ENCODE data around the gene ZBTB7C.

ZBTB7C gene

GRCh38 chr18:48050176-48050575 lies 359.0 kb downstream of the ZBTB7C start:
- H3K4me3 Mint-ChIP-seq: no peak overlapping the region
- H3K4me1 Mint-ChIP-seq: no peaks in the 10 kb centered on the region
- H3K27ac Mint-ChIP-seq: no peak overlapping the region
- no peaks in the 10 kb centered on the region for H3K36me3 Mint-ChIP-seq
- H3K27me3 Mint-ChIP-seq: peaks cover 47 to 54% of the 10 kb centered on the region in 2 donors
- DNase-seq (no peak), ATAC-seq (replicated peaks) (no peak)
- H3K9me3 Mint-ChIP-seq: peaks cover 4 to 5% of the 10 kb centered on the region in 2 donors

- Mint-ChIP-seq H3K36me3 (no peaks in the 10 kb centered on the region), H3K9me3 (peaks cover 4 to 5% of the 10 kb centered on the region in 2 donors), H3K4me3 (no peak overlapping the region), H3K27me3 (peaks cover 43 to 50% of the 10 kb centered on the region in 2 donors), H3K27ac (no peak overlapping the region), H3K4me1 (no peaks in the 10 kb centered on the region)
- no peak for DNase-seq
- ATAC-seq (replicated peaks): no peak
These were observed 359.4 kb downstream of the ZBTB7C start for GRCh38 chr18:48049757-48050156.

- Mint-ChIP-seq H3K36me3 (no peaks in the 10 kb centered on the region), H3K4me1 (no peaks in the 10 kb centered on the region), H3K27ac (no peak overlapping the region), H3K27me3 (peaks cover 30 to 36% of the 10 kb centered on the region in 2 donors), H3K4me3 (no peak overlapping the region), H3K9me3 (peaks cover 5 to 6% of the 10 kb centered on the region in 2 donors)
- ATAC-seq (replicated peaks) (no peak), DNase-seq (no peak)
These were observed 360.9 kb downstream of the ZBTB7C start for GRCh38 chr18:48048251-48048650.

GRCh38 chr18:48046843-48047242 lies 362.3 kb downstream of the ZBTB7C start:
- Mint-ChIP-seq H3K4me3 (no peak overlapping the region), H3K36me3 (no peaks in the 10 kb centered on the region), H3K9me3 (peaks cover 5 to 10% of the 10 kb centered on the region in 2 donors), H3K4me1 (no peaks in the 10 kb centered on the region), H3K27me3 (peaks cover 23 to 26% of the 10 kb centered on the region in 2 donors), H3K27ac (no peak overlapping the region)
- DNase-seq (no peak), ATAC-seq (replicated peaks) (no peak)

- DNase-seq (no peak), ATAC-seq (replicated peaks) (no peak)
- Mint-ChIP-seq H3K4me3 (no peak overlapping the region), H3K27ac (no peak overlapping the region), H3K36me3 (no peaks in the 10 kb centered on the region), H3K4me1 (no peaks in the 10 kb centered on the region), H3K9me3 (peaks cover 5 to 10% of the 10 kb centered on the region in 2 donors), H3K27me3 (peaks cover 14 to 21% of the 10 kb centered on the region in 2 donors)
These were observed 363.4 kb downstream of the ZBTB7C start for GRCh38 chr18:48045744-48046143.

- H3K27ac Mint-ChIP-seq: no peak overlapping the region
- no peaks in the 10 kb centered on the region for H3K4me1 Mint-ChIP-seq
- ATAC-seq (replicated peaks) (no peak), DNase-seq (no peak)
- H3K4me3 Mint-ChIP-seq: no peak overlapping the region
- H3K27me3 Mint-ChIP-seq: peaks cover 21 to 27% of the 10 kb centered on the region in 2 donors
- peaks cover 5 to 10% of the 10 kb centered on the region in 2 donors for H3K9me3 Mint-ChIP-seq
- no peaks in the 10 kb centered on the region for H3K36me3 Mint-ChIP-seq
These were observed 364.2 kb downstream of the ZBTB7C start for GRCh38 chr18:48044944-48045343.

GRCh38 chr18:48043166-48043565 lies 366.0 kb downstream of the ZBTB7C start:
- H3K4me3 Mint-ChIP-seq: no peak overlapping the region
- no peaks in the 10 kb centered on the region for H3K4me1 Mint-ChIP-seq
- no peaks in the 10 kb centered on the region for H3K36me3 Mint-ChIP-seq
- ATAC-seq (replicated peaks) (no peak), DNase-seq (no peak)
- H3K27me3 Mint-ChIP-seq: peaks cover 17 to 21% of the 10 kb centered on the region in 2 donors
- no peak overlapping the region for H3K27ac Mint-ChIP-seq
- peaks cover 5 to 10% of the 10 kb centered on the region in 2 donors for H3K9me3 Mint-ChIP-seq

- H3K27ac Mint-ChIP-seq: no peak overlapping the region
- H3K9me3 Mint-ChIP-seq: peaks cover 5 to 10% of the 10 kb centered on the region in 2 donors
- peaks cover 16 to 17% of the 10 kb centered on the region in 2 donors for H3K27me3 Mint-ChIP-seq
- no peaks in the 10 kb centered on the region for H3K36me3 Mint-ChIP-seq
- H3K4me3 Mint-ChIP-seq: no peak overlapping the region
- no peak for ATAC-seq (replicated peaks)
- DNase-seq: no peak
- no peaks in the 10 kb centered on the region for H3K4me1 Mint-ChIP-seq
These were observed 366.8 kb downstream of the ZBTB7C start for GRCh38 chr18:48042431-48042830.

- Mint-ChIP-seq H3K27me3 (peaks cover 19 to 26% of the 10 kb centered on the region in 2 donors), H3K36me3 (no peaks in the 10 kb centered on the region), H3K4me1 (no peaks in the 10 kb centered on the region), H3K9me3 (peaks cover 3 to 9% of the 10 kb centered on the region in 2 donors), H3K4me3 (no peak overlapping the region), H3K27ac (no peak overlapping the region)
- no peak for DNase-seq
- ATAC-seq (replicated peaks): no peak
These were observed 368.6 kb downstream of the ZBTB7C start for GRCh38 chr18:48040457-48041110.

- H3K9me3 Mint-ChIP-seq: peaks cover 0 to 6% of the 10 kb centered on the region in 2 donors
- no peak overlapping the region for H3K4me3 Mint-ChIP-seq
- no peak overlapping the region for H3K27ac Mint-ChIP-seq
- no peaks in the 10 kb centered on the region for H3K4me1 Mint-ChIP-seq
- DNase-seq (no peak), ATAC-seq (replicated peaks) (no peak)
- no peaks in the 10 kb centered on the region for H3K36me3 Mint-ChIP-seq
- H3K27me3 Mint-ChIP-seq: peaks cover 16 to 27% of the 10 kb centered on the region in 2 donors
These were observed 369.4 kb downstream of the ZBTB7C start for GRCh38 chr18:48039769-48040215.

GRCh38 chr18:48038636-48039035 lies 370.5 kb downstream of the ZBTB7C start:
- Mint-ChIP-seq H3K4me3 (no peak overlapping the region), H3K27ac (no peak overlapping the region), H3K9me3 (peaks cover 0 to 6% of the 10 kb centered on the region in 2 donors), H3K36me3 (no peaks in the 10 kb centered on the region), H3K4me1 (no peaks in the 10 kb centered on the region), H3K27me3 (peaks cover 20 to 32% of the 10 kb centered on the region in 2 donors)
- ATAC-seq (replicated peaks) (no peak), DNase-seq (no peak)

GRCh38 chr18:48037481-48038271 lies 371.5 kb downstream of the ZBTB7C start:
- peaks cover 20 to 32% of the 10 kb centered on the region in 2 donors for H3K27me3 Mint-ChIP-seq
- H3K4me1 Mint-ChIP-seq: no peaks in the 10 kb centered on the region
- no peaks in the 10 kb centered on the region for H3K36me3 Mint-ChIP-seq
- no peak overlapping the region for H3K4me3 Mint-ChIP-seq
- no peak for ATAC-seq (replicated peaks)
- DNase-seq: no peak
- H3K9me3 Mint-ChIP-seq: no peaks in the 10 kb centered on the region
- no peak overlapping the region for H3K27ac Mint-ChIP-seq

- Mint-ChIP-seq H3K4me1 (no peaks in the 10 kb centered on the region), H3K36me3 (no peaks in the 10 kb centered on the region), H3K27ac (no peak overlapping the region), H3K9me3 (no peaks in the 10 kb centered on the region), H3K4me3 (no peak overlapping the region), H3K27me3 (peaks cover 15 to 32% of the 10 kb centered on the region in 2 donors)
- DNase-seq (no peak), ATAC-seq (replicated peaks) (no peak)
These were observed 372.4 kb downstream of the ZBTB7C start for GRCh38 chr18:48036641-48037421.

GRCh38 chr18:48036226-48036625 lies 373.0 kb downstream of the ZBTB7C start:
- Mint-ChIP-seq H3K27ac (no peak overlapping the region), H3K4me1 (no peaks in the 10 kb centered on the region), H3K4me3 (no peak overlapping the region), H3K9me3 (no peaks in the 10 kb centered on the region), H3K27me3 (peaks cover 15 to 32% of the 10 kb centered on the region in 2 donors), H3K36me3 (no peaks in the 10 kb centered on the region)
- no peak for DNase-seq
- no peak for ATAC-seq (replicated peaks)

Data from stimulated activated naive B cell treated with anti-CD40 and anti-IgM and Interleukin-4, amounts not matched to agents 10 μg/mL and 1 μg/mL and 100 μg/mL, for 72 hours (primary cell).